ENCODE data around the gene DERA.
"Not testable (repeated sequence)": the region's sequence is repeated elsewhere in the genome, so short reads cannot be mapped to it uniquely, and the experiment has no call there.

Gene DERA

DNA sequence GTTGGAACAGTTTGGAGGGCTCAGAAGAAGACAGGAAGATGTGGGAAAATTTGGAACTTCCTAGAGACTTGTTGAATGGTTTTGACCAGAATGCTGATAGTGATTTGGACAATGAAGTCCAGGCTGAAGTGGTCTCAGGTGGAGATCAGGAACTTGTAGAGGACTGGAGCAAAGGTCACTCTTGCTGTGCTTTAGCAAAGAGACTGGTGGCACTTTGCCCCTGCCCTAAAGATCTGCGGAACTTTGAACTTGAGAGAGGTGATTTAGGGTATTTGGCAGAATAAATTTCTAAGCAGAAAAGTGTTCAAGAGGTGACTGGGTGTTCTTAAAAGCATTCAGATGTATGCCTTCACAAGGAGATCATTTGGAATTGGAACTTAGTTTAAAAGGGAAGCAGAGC is 102.6 kb downstream of the DERA start:
- not testable (repeated sequence) for DNase-seq

DNA sequence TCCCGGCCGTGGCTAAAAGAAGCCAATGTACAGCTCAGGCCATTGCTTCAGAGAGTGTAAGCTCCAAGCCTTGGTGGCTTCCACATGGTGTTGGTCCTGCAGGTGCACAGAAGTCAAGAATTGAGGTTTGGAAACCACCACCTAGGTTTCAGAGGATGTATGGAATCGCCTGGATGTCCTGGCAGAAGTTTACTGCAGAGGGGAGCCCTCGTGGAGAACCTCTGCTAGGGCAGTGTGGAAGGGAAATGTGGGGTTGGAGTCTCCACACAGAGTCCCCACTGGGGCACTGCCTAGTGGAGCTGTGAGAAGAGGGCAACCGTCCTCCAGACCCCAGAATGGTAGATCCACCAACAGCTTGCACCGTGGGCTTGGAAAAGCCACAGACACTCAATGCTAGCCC is 103.3 kb downstream of the DERA start:
- DNase-seq = peak in 1 of 3 experiments; percentile 15

DNA sequence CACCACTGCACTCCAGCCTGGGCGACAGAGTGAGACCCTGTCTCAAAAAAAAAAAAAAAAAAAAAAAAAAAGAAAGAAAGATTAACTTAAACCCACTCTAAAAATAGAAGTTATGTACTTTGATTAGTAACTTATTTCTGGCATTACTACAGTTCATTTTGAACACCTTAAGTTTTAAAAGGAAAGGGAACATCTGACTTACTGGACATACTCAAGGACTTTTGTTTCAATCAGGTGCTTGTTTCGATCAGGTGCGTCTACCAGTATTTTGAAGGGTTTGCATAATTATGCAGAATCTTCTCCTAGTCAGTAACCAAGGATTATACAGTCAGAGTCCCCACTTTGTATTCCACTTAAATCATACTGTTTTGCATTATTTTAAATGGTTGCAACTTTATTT is 105.6 kb downstream of the DERA start:
- DNase-seq = no peak

- no peak for DNase-seq
These were observed 107.2 kb downstream of the DERA start for GRCh38 chr12:16018306-16018705.

DNA sequence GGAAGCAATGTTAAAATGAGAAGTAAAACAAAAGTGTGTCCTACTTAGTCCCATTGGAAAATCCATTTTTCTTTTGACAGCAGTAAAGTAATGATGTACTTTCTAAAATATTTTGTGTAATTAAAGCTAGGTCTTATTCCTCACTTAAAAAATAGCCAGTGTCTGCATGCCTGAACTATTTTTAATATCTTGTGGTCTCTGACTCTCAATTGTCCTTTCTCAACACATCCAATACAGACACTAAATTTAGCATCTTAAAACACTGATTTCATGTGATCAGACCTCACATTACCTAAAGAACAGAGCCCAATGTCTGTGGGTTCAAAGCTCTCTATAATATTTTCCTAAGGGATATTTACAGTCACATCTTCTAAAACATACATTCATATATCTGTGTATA is 108.0 kb downstream of the DERA start:
- DNase-seq = no peak

GRCh38 chr12:16020031-16020430 is 108.9 kb downstream of the DERA start:
- DNase-seq = no peak

- no peak for DNase-seq
These were observed 109.9 kb downstream of the DERA start for GRCh38 chr12:16021026-16021425.

GRCh38 chr12:16021676-16022075 is 110.5 kb downstream of the DERA start:
- no peak for DNase-seq

DNA sequence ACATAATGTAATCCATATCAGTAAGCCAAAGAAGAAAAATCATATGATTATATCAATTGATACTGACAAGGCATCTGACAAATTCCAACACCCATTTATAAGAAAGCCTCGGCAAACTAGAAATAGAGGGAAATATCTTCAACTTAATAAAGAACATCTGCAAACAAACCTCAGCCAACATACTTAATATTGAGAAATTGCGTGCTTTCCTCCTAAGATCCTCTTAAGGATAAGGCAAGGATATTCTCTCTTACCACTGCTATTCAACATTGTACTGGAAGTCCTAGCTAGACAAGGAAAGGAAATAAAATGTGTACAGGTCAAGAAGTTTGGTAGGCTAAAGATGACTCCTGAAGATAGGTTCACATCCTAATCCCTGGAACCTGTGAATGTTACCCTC is 115.9 kb downstream of the DERA start:
- no peak for DNase-seq

GRCh38 chr12:16030744-16031143 is 119.6 kb downstream of the DERA start:
- peak in 1 of 3 experiments; percentile 30 for DNase-seq

- no peak for DNase-seq
These were observed 123.1 kb downstream of the DERA start for GRCh38 chr12:16034136-16034817.

DNA sequence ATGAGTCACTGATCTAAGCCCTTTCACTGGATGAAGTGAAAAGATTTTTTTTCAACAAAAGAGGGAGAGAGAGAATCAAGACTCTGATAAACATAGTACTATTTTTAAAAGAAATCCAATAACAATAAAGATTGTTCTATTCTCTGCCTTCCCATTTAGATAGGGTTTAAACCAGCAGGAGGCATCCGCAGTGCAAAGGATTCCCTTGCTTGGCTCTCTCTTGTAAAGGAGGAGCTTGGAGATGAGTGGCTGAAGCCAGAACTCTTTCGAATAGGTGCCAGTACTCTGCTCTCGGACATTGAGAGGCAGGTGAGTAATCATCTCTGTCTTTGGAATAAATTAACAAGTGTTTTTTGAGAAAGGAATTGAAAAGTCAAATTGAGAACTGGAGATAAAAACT is 124.9 kb downstream of the DERA start:
- DNase-seq = no peak

GRCh38 chr12:16037533-16037932 is 126.4 kb downstream of the DERA start:
- DNase-seq = peak in 2 of 3 experiments; percentile 34 to 62

- DNase-seq = no peak
These were observed 132.3 kb downstream of the DERA start for GRCh38 chr12:16043480-16043879.

DNA sequence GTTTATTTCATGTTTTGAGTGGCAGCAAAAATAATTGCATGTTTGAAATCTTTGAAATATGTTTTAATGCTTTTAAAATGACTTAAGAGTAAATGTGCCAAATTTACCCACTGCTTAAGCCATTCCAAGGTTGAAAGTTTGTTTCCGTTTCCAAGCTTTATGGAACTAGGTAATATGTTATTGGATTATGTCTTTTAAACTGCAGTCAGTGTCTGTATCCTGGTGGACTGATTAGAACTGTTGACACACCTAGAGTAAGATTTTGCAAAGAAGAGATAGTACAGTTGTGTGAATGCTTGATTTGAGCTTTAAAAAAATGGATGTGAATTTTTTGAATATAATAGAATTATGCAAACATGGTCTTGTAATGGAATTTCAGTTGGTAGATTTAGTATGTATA is 135.1 kb downstream of the DERA start:
- no peak for DNase-seq

DNA sequence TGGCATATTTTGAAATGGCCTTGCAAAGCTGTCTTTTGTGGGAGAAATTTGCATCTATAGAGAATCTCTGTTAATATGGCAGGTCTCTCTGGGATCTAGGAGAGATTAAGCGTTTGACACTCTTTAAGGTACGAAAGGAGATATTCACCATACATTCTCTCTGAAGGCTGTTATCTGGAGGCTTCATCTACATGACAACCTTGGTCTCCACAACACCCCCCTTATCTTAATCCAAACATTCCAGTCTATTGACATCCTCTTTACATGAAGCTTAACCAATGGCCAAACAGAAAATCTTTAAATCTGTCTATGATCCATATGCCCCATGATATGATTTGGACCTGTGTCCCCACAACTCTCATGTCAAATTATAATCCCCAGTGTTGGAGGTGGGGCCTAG is 137.4 kb downstream of the DERA start:
- no peak for DNase-seq

GRCh38 chr12:16056910-16057309 is 145.8 kb downstream of the DERA start:
- DNase-seq = no peak

- DNase-seq = not testable (repeated sequence)
These were observed 146.2 kb downstream of the DERA start for GRCh38 chr12:16057351-16057751.

GRCh38 chr12:16062611-16063010 is 151.5 kb downstream of the DERA start:
- DNase-seq = no peak

GRCh38 chr12:16063726-16064125 is 152.6 kb downstream of the DERA start:
- DNase-seq = peak in 1 of 3 experiments; percentile 14

DNA sequence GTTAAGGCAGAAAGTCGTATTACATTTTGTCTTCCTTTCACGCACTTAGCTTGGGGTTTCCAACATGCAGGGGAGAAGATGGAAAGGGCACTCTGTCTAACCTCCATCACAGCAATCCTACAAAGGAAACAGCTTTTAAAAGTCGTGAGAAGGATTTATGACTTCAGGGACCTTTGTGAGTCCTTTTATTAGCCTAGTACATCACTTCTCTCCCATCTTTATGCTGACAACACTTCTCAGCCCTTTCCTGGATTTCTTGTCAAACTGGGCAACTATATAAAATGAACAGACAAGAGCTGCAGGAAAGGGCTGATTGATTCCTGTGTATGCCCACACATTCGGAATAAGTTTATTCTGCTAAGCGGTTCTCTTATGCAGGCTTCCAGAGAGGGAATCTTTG is 159.0 kb downstream of the DERA start:
- no peak for DNase-seq

DNA sequence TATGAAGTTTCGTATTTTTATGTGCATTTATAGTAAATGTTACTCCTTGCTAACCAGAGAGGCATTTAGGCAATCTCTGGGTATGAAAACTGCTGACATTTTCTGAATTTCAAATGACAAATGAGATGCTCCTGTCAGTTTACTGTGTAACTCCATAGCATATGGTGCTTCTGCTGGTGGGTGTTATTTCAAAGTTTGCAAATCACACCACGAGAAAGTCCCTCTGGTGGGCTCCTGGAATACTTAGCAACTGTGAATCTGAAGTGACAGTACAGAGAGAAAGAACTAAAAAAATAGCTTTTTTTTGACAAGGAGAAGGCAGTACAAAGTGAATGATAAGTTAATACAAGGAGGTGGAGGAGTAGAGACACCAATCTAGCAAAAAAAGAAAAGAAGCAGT is 161.5 kb downstream of the DERA start:
- no peak for DNase-seq

- DNase-seq = no peak
These were observed 163.8 kb downstream of the DERA start for GRCh38 chr12:16074894-16075293.

- no peak for DNase-seq
These were observed 164.8 kb downstream of the DERA start for GRCh38 chr12:16075887-16076286.

DNA sequence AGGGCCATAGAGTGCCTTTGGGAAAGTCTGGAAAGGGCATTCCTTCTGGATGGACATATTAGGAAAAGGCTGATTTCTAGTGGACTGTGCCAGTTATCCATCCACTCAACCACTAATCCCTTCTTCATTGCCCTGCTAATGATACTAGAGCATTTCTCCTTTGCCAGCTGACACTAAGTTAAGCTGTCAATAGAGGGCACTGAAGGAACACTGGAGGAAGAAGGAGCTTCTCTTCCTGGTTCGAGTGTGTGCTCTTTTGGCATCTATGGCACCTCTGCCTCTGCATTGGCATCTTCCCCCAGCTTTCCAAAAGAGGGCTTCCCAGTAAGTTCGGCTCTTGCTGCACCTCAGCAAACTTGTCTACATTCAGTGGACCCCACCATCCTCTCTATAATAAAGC is 165.4 kb downstream of the DERA start:
- peak; percentile 39 to 88 (median 59) for DNase-seq
